ENCODE measurements around the gene SH2D3C. TPM values are rescaled to one million over a fixed set of nuclear protein-coding genes. Genes with fewer than 3 reads are reported as not detected.

The SH2D3C gene
- total and polyA plus RNA-seq, 4 experiments from 2014 or later = 8.7 to 51.5 (median 46.0) TPM

GRCh38 chr9:127754099-127755060 lies 24.1 kb downstream of the SH2D3C start:
- Mint-ChIP-seq H3K4me3 (no peak overlapping the region), H3K27ac (no peak overlapping the region), H3K4me1 (peaks cover 4 to 12% (median 8%) of the 10 kb centered on the region in 4 donors), H3K36me3 (peaks cover 15 to 40% of the 10 kb centered on the region in 2 donors), H3K27me3 (no peaks in the 10 kb centered on the region), H3K9me3 (no peaks in the 10 kb centered on the region)
- Histone ChIP-seq H3K27ac (ENCODE audit: low read depth, low read length) (no peak overlapping the region), H3K9me3 (ENCODE audit: control insufficient read depth in 1 of 2, low read length in 2 of 2) (no peaks in the 10 kb centered on the region), H3K4me3 (ENCODE audit: low read length in 2 of 2) (no peak overlapping the region), H3K27me3 (ENCODE audit: insufficient read depth, low read length) (no peaks in the 10 kb centered on the region), H3K36me3 (ENCODE audit: insufficient read depth, low read length) (peaks cover 48% of the 10 kb centered on the region), H3K4me1 (ENCODE audit: insufficient read depth, low read length) (no peaks in the 10 kb centered on the region)
- intact Hi-C loops (cut with micrococcal nuclease) = no loop called here
- POLR2A ChIA-PET (ENCODE audit: partially characterized antibody) = interaction anchor here (0.6 to 1.0 kb wide), 3 partner anchors 16 to 1060 kb away, joined by 3 to 4 read pairs (median 3); no protein-coding TSS in a partner anchor
- no peak for DNase-seq
- CTCF ChIA-PET (ENCODE audit: partially characterized antibody) = no interaction called here

GRCh38 chr9:127753622-127754021 lies 24.8 kb downstream of the SH2D3C start:
- H3K27ac ChIP-seq (ENCODE audit: low read depth, low read length) = no peak overlapping the region
- no peaks in the 10 kb centered on the region for H3K9me3 ChIP-seq (ENCODE audit: control insufficient read depth in 1 of 2, low read length in 2 of 2)
- ChIA-PET CTCF (ENCODE audit: partially characterized antibody) (no interaction called here), POLR2A (ENCODE audit: partially characterized antibody) (interaction anchor here (0.6 kb wide), 1 partner anchor 1060 kb away, joined by 3 read pairs; no protein-coding TSS in a partner anchor)
- H3K4me3 Mint-ChIP-seq = no peak overlapping the region
- peaks cover 11 to 42% of the 10 kb centered on the region in 2 donors for H3K36me3 Mint-ChIP-seq
- no peaks in the 10 kb centered on the region for H3K27me3 ChIP-seq (ENCODE audit: insufficient read depth, low read length)
- H3K4me1 Mint-ChIP-seq = peaks cover under 1 to 12% (median 7%) of the 10 kb centered on the region in 4 donors
- DNase-seq = no peak
- intact Hi-C loops (cut with micrococcal nuclease) = no loop called here
- peak overlapping the region in 2 of 7 donors; percentile 56 to 67 for H3K27ac Mint-ChIP-seq
- no peaks in the 10 kb centered on the region for H3K4me1 ChIP-seq (ENCODE audit: insufficient read depth, low read length)
- peaks cover 52% of the 10 kb centered on the region for H3K36me3 ChIP-seq (ENCODE audit: insufficient read depth, low read length)
- no peaks in the 10 kb centered on the region for H3K27me3 Mint-ChIP-seq
- no peak overlapping the region for H3K4me3 ChIP-seq (ENCODE audit: low read length in 2 of 2)
- H3K9me3 Mint-ChIP-seq = no peaks in the 10 kb centered on the region

GRCh38 chr9:127753148-127753547 lies 25.3 kb downstream of the SH2D3C start:
- DNase-seq = no peak
- Mint-ChIP-seq H3K4me3 (no peak overlapping the region), H3K9me3 (no peaks in the 10 kb centered on the region), H3K27me3 (no peaks in the 10 kb centered on the region), H3K4me1 (peaks cover 0 to 12% (median 6%) of the 10 kb centered on the region in 4 donors), H3K27ac (peak overlapping the region in 6 of 7 donors; percentile 37 to 93 (median 75)), H3K36me3 (peaks cover 9 to 44% of the 10 kb centered on the region in 2 donors)
- ChIA-PET CTCF (ENCODE audit: partially characterized antibody) (no interaction called here), POLR2A (ENCODE audit: partially characterized antibody) (no interaction called here)
- no peaks in the 10 kb centered on the region for H3K27me3 ChIP-seq (ENCODE audit: insufficient read depth, low read length)
- intact Hi-C loops (cut with micrococcal nuclease) = no loop called here
- H3K4me1 ChIP-seq (ENCODE audit: insufficient read depth, low read length) = no peaks in the 10 kb centered on the region
- no peak overlapping the region for H3K4me3 ChIP-seq (ENCODE audit: low read length in 2 of 2)
- H3K36me3 ChIP-seq (ENCODE audit: insufficient read depth, low read length) = peaks cover 53% of the 10 kb centered on the region
- no peaks in the 10 kb centered on the region for H3K9me3 ChIP-seq (ENCODE audit: control insufficient read depth in 1 of 2, low read length in 2 of 2)
- no peak overlapping the region for H3K27ac ChIP-seq (ENCODE audit: low read depth, low read length)

- H3K27me3 ChIP-seq (ENCODE audit: insufficient read depth, low read length) = no peaks in the 10 kb centered on the region
- ChIA-PET POLR2A (ENCODE audit: partially characterized antibody) (no interaction called here), CTCF (ENCODE audit: partially characterized antibody) (no interaction called here)
- no peak overlapping the region for H3K27ac ChIP-seq (ENCODE audit: low read depth, low read length)
- Mint-ChIP-seq H3K36me3 (peaks cover 9 to 58% of the 10 kb centered on the region in 2 donors), H3K4me3 (no peak overlapping the region), H3K27me3 (no peaks in the 10 kb centered on the region), H3K27ac (peak overlapping the region in 5 of 7 donors; percentile 48 to 87 (median 62)), H3K9me3 (no peaks in the 10 kb centered on the region), H3K4me1 (peaks cover 6 to 19% (median 7%) of the 10 kb centered on the region in 4 donors)
- H3K4me1 ChIP-seq (ENCODE audit: insufficient read depth, low read length) = no peaks in the 10 kb centered on the region
- H3K9me3 ChIP-seq (ENCODE audit: control insufficient read depth in 1 of 2, low read length in 2 of 2) = no peaks in the 10 kb centered on the region
- intact Hi-C loops (cut with micrococcal nuclease) = no loop called here
- H3K4me3 ChIP-seq (ENCODE audit: low read length in 2 of 2) = no peak overlapping the region
- peaks cover 60% of the 10 kb centered on the region for H3K36me3 ChIP-seq (ENCODE audit: insufficient read depth, low read length)
- no peak for DNase-seq
Observed at GRCh38 chr9:127751269-127752054, 27.0 kb downstream of the SH2D3C start.

GRCh38 chr9:127749090-127749787 lies 29.2 kb downstream of the SH2D3C start:
- CTCF ChIA-PET (ENCODE audit: partially characterized antibody) = interaction anchor here (1.1 kb wide), 1 partner anchor 14 kb away, joined by 3 read pairs; no protein-coding TSS in a partner anchor
- Histone ChIP-seq H3K4me1 (ENCODE audit: insufficient read depth, low read length) (no peaks in the 10 kb centered on the region), H3K27ac (ENCODE audit: low read depth, low read length) (no peak overlapping the region), H3K36me3 (ENCODE audit: insufficient read depth, low read length) (peaks cover 71% of the 10 kb centered on the region), H3K9me3 (ENCODE audit: control insufficient read depth in 1 of 2, low read length in 2 of 2) (no peaks in the 10 kb centered on the region), H3K27me3 (ENCODE audit: insufficient read depth, low read length) (no peaks in the 10 kb centered on the region), H3K4me3 (ENCODE audit: low read length in 2 of 2) (no peak overlapping the region)
- intact Hi-C loops (cut with micrococcal nuclease) = no loop called here
- Mint-ChIP-seq H3K4me3 (no peak overlapping the region), H3K27me3 (no peaks in the 10 kb centered on the region), H3K9me3 (no peaks in the 10 kb centered on the region), H3K4me1 (peaks cover 6 to 19% (median 7%) of the 10 kb centered on the region in 4 donors), H3K27ac (peak overlapping the region in 2 of 7 donors; percentile 36 to 89), H3K36me3 (peaks cover 13 to 69% of the 10 kb centered on the region in 2 donors)
- POLR2A ChIA-PET (ENCODE audit: partially characterized antibody) = interaction anchor here (0.7 to 1.6 kb wide), 2 partner anchors 18 to 114 kb away, joined by 3 to 4 read pairs; no protein-coding TSS in a partner anchor
- DNase-seq = no peak

- Histone ChIP-seq H3K4me3 (ENCODE audit: low read length in 2 of 2) (no peak overlapping the region), H3K36me3 (ENCODE audit: insufficient read depth, low read length) (peaks cover 65% of the 10 kb centered on the region), H3K27ac (ENCODE audit: low read depth, low read length) (no peak overlapping the region), H3K27me3 (ENCODE audit: insufficient read depth, low read length) (no peaks in the 10 kb centered on the region), H3K9me3 (ENCODE audit: control insufficient read depth in 1 of 2, low read length in 2 of 2) (no peaks in the 10 kb centered on the region), H3K4me1 (ENCODE audit: insufficient read depth, low read length) (no peaks in the 10 kb centered on the region)
- ChIA-PET POLR2A (ENCODE audit: partially characterized antibody) (interaction anchor here (0.8 to 1.5 kb wide), 5 partner anchors 9 to 24 kb away, joined by 3 to 7 read pairs (median 4); partner anchors contain the start of gene TOR2A), CTCF (ENCODE audit: partially characterized antibody) (interaction anchor here (0.9 kb wide), 1 partner anchor 12 kb away, joined by 4 read pairs; the partner anchor contains the start of gene TOR2A)
- Mint-ChIP-seq H3K4me1 (peaks cover 3 to 11% (median 5%) of the 10 kb centered on the region in 4 donors), H3K9me3 (no peaks in the 10 kb centered on the region), H3K4me3 (no peak overlapping the region), H3K36me3 (peaks cover 14 to 65% of the 10 kb centered on the region in 2 donors), H3K27me3 (no peaks in the 10 kb centered on the region), H3K27ac (peak overlapping the region in 6 of 7 donors; percentile 31 to 74 (median 58))
- peak in 4 of 5 donors; percentile 17 to 38 (median 32) for DNase-seq
- intact Hi-C loops (cut with micrococcal nuclease) = no loop called here
Observed at GRCh38 chr9:127746959-127747569, 31.4 kb downstream of the SH2D3C start.

Measured in CD4-positive, alpha-beta memory T cell (primary cell).